HG02588 (cell line): ENCODE results near the gene DGKD.
"Not testable (repeated sequence)": the region's sequence is repeated elsewhere in the genome, so short reads cannot be mapped to it uniquely, and the experiment has no call there.

Experiments used
- ATAC-seq: cut with Tn5 transposase; IDR thresholded peaks from one replicate; pipeline ENCODE4 v1.9.1; 2021; ENCODE audit warnings: mild to moderate bottlenecking, moderate library complexity; ENCODE audit not compliant: unreplicated experiment

Gene DGKD

GRCh38 chr2:233336091-233336490 lies 18.2 kb upstream of the DGKD start:
- ATAC-seq, result not testable (repeated sequence)

GRCh38 chr2:233336541-233336940 lies 17.8 kb upstream of the DGKD start:
- no peak for ATAC-seq

DNA sequence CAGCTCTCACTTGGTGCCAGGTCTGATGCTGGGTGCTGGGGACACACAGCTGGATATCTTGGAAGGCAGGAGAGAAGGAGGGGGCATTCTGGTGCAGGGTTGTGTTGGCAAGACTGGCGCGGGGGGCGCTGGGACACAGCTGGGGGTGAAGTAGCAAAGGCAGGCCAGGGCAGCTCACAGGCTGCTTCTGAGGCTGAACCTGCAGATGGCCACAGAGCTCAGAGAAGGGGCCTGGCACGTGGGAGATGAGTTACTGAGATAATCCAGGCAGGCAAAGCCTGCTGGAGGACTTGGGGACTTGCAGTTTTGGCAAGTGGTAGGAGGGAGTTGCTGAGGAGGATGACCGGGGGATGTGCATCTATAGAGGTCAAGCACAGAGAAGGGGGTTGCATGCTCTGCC lies 16.2 kb upstream of the DGKD start:
- no peak for ATAC-seq

DNA sequence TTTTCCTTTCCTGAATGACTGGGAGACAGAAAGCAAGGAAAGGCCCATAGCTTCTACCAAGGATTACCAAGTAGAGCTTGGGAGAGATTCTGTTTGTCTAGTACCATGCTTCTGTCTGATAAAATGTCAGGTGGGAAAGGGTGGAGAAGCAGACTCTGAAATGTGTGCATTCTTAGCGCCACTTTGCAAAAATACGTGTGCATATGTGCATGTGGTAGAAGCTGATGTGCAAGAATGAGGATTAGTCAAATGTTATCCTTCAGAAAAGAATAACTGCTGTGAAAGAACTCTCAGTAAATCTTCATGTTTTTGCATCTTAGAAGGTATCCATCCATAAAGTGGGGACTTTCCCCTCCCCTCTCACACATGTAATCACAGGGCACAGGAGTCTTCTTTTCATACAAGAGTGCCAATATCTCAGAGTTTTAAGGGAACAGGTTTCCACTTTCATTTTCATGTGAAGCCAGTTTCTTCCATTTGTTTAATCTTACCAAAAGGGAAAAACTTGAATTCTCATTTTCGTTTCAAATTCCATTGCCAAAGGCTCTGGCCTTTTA lies 15.4 kb upstream of the DGKD start:
- ATAC-seq, result no peak

DNA sequence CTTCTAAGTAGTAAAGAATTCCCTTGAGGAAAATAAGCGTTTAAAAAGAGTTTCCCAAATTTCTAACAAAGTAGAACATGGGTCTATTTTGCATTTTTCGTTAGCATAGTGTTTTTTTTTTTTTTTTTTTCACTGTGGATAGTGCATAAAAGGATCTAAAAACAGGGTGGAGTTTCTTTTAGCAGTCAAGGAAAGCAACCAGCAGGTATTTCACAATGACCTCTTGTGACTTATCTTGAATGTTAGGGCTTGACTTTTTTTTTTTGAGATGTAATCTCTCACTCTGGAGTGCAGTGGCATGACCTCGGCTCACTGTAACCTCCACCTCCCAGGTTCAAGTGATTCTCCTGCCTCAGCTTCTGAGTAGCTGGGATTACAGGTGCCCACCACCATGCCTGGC lies 14.9 kb upstream of the DGKD start:
- no peak for ATAC-seq

- ATAC-seq, result no peak
Observed at GRCh38 chr2:233341296-233341695, 13.0 kb upstream of the DGKD start.

DNA sequence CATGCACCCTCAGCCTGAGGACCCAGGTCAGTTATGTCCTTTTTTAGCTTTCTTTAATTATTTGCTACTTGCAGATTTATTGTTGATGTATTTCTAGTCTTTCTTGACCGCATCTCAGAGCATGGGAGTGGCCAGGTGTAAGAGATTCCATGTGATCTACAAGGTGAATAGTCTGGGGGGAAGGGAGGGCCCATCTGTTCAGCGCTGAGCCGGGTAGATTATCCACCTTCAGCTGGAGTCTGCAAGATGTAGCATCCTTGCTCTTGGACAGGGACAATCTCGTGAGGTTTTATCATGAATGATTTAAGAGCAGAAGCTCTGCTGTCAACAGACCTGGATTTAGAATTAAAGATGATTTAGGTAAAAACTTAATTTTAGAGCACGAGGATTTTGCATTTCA lies 12.0 kb upstream of the DGKD start:
- no peak for ATAC-seq

DNA sequence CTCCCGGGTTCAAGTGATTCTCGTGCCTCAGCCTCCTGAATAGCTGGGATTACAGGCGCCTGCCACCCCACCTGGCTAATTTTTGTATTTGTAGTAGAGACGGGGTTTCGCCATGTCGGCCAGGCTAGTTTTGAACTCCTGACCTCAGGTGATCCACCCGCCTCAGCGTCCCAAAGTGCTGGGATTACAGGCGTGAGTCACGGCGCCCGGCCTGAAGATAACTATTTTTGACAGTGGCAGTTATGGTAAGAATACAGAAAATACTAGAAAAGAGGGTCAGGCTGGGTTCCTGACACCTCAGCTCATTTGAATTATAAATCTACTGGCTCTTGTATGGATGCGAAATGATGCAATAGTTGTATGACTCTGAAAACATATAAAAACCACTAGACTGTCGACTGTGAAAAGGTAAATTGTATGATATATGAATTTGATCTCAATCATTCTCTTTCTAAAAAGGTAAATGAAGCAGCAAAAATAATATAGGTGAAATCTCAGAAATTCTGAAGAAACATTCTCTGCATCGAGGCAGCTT lies 11.1 kb upstream of the DGKD start:
- ATAC-seq, result no peak

DNA sequence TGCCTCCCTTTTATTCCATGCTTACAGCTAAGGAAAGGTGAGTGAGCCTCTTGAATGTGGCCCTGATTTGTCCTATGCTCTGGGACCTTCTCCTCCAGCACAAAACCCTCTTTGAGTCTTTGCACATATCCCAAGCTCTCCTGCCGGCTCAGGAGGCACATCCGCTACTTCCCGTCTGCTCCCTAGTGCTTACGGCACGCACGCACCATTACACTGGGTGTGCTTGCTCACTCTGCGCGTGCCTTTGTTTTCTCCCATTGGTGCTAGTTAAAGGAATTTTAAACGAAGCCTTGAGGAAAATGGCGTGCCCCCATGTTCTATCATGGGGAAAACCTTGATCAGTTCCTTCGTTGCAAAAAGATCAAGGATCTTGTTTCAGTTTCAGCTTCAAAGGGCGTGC lies 7.9 kb upstream of the DGKD start:
- no peak for ATAC-seq

GRCh38 chr2:233346930-233347329 lies 7.4 kb upstream of the DGKD start:
- ATAC-seq, result no peak

- peak; percentile 56 for ATAC-seq
Observed at GRCh38 chr2:233349005-233349998, 5.0 kb upstream of the DGKD start.

DNA sequence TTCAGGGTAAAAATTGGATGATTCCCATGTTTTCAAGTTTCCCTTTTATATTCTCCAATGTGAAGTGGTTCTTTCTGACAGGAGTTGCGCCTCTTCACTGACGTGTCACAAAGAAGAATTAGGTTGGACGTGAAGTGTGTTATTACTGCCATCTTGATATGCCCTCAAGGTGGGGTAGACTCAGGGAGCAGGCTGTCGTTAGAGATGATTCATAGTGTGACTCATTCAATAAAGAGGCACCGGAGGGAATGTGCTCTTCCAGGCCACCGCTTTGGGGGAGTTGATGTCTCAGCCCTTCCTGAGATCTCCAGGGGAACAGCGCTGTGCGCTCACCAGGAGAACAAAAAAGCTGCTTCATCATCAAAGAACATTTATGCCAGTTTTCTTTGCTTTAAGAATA lies 3.6 kb upstream of the DGKD start:
- ATAC-seq, result no peak

GRCh38 chr2:233351423-233351822 lies 2.9 kb upstream of the DGKD start:
- ATAC-seq, result no peak

- no peak for ATAC-seq
Observed at GRCh38 chr2:233352141-233352842, 2.0 kb upstream of the DGKD start.

GRCh38 chr2:233353101-233353768 lies 1.1 kb upstream of the DGKD start:
- peak; percentile 3 for ATAC-seq

- peak; percentile 42 for ATAC-seq
Observed at GRCh38 chr2:233354500-233354924, 218 bp downstream of the DGKD start.

DNA sequence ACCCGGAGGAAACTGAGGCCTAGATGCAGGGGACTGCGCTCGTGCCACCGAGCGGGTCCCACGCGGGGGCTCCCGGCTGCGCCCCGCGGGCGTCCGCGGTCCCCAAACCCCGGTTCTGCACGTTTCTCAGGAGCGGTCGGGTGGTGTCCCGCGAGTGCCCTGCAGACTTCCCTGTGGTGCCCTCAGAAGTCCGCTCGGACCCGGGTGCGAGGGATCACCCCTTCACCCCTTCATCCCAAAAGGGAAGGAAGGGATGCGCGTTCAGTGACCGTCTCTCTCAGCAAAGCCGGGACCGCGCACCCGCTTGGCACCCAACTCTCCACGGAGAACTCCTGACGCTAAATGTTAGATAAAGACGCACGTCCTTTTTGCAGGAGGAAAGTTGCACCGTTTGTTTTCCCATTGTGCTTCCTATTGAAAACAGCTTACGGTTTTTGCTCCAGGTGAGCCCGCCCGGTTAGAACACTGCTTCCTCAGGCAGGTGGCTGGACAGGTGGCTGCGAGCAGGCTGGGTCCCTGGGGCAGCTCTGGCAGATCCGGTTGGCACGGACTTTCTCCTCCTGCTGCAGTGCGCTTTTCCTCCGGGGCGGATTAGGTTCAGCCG lies 779 bp downstream of the DGKD start:
- peak; percentile 13 for ATAC-seq

DNA sequence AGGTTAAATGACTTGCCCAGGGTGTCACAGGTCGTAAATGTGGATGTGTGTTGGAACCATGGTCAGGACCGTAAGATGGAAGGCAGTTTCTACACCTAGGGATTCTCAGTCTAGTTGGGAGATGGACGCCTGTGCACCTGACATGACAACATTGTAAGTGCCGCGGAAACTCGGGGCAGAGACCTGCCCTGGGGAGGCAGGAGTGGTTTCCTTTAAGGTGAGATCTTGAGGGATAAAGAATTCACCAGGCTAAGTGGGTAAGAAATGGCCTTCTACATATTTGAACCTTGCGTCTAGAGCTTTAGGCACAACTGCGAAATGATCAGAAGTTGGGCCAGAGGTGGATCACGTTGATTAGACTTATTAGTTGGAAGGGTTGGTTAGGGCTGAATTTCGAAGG lies 1.6 kb downstream of the DGKD start:
- no peak for ATAC-seq

- no peak for ATAC-seq
Observed at GRCh38 chr2:233356546-233357308, 2.4 kb downstream of the DGKD start.

- no peak for ATAC-seq
Observed at GRCh38 chr2:233358335-233358734, 4.0 kb downstream of the DGKD start.
